K562 (cell line): ENCODE results near the gene MBD4. TPM values are rescaled to one million over a fixed set of nuclear protein-coding genes. Genes with fewer than 3 reads are reported as not detected.

ENCODE experiments used
- ATAC-seq: fragments of 200-7000 bp; cut with Tn5 transposase; 3 replicates; pipeline ENCODE4 v1.9.1; 2020; ENCODE audit warnings: moderate library complexity
- BruUV-seq: library from RNA; stranded (reverse); fragments of 400-500 nt; replicated peaks from 2 replicates; lab custom pipeline; 2021; lab: Mats Ljungman, UMichigan
- CTCF ChIA-PET: fragments of 300-600 bp; formaldehyde crosslinking; extraction: SDS; loops from one replicate; lab custom pipeline; 2021; ENCODE audit warnings: low intra/inter-chr PET ratio; lab: Yijun Ruan, JAX
- POLR2A ChIA-PET: fragments of 300-600, 350-650 bp; sonication (Branson Sonifier 250); formaldehyde crosslinking; extraction: SDS; loops from one replicate; lab custom pipeline; 2021; ENCODE audit warnings: antibody characterized with exemption, inconsistent platforms; lab: Yijun Ruan, JAX
- DNase-seq, 4 experiments: peaks; one replicate each; pipeline versions ENCODE4 v3.0.0 to v3.0.0-alpha.2; 2011 to 2018; ENCODE audit warnings: low spot score in 3 of 4, mixed read lengths in 3 of 4; ENCODE audit errors: extremely low read depth in 1 of 4
- FAIRE-seq: peaks from 2 replicates; lab custom pipeline; 2011; peaks lifted over from hg19 to GRCh38; lab: Jason Lieb, UNC
- H2AFZ ChIP-seq: 2 replicates; pipeline ENCODE4 v1.6.0; 2011; ENCODE audit warnings: low read depth, low read length, control low read depth, inconsistent platforms
- H3K27ac ChIP-seq: fragments of 200-600 bp; 3 replicates; pipeline ENCODE4 v1.8.0; 2011; ENCODE audit warnings: low read depth, mild to moderate bottlenecking, control low read depth, inconsistent platforms, low read length, moderate library complexity, mixed read lengths; ENCODE audit errors: extremely low read depth
- H3K27me3 ChIP-seq, 2 experiments: fragments of 300-600 bp in 1 of 2; 2 replicates in 1 of 2; 3 replicates in 1 of 2; pipeline versions ENCODE4 v1.6.0 to v1.8.0; 2011; ENCODE audit warnings: inconsistent platforms in 2 of 2, low read length in 2 of 2, mild to moderate bottlenecking in 1 of 2, mixed read lengths in 1 of 2, moderate library complexity in 1 of 2; ENCODE audit not compliant: control insufficient read depth in 2 of 2, insufficient read depth in 2 of 2
- H3K36me3 ChIP-seq: fragments of 300-600 bp; 3 replicates; pipeline ENCODE4 v1.8.0; 2011; ENCODE audit warnings: mild to moderate bottlenecking, low read length, inconsistent platforms; ENCODE audit not compliant: control insufficient read depth, insufficient read depth
- H3K4me1 ChIP-seq, 2 experiments: fragments of 200-600 bp in 1 of 2; replicated peaks in 1 of 2; 2 replicates in 1 of 2; 3 replicates in 1 of 2; pipeline versions ENCODE4 v1.5.1 to v1.8.0; 2011; ENCODE audit warnings: inconsistent platforms in 2 of 2, low read length in 2 of 2, mild to moderate bottlenecking in 1 of 2, mixed read lengths in 1 of 2, moderate library complexity in 1 of 2; ENCODE audit not compliant: control insufficient read depth in 2 of 2, insufficient read depth in 2 of 2
- H3K4me2 ChIP-seq: 2 replicates; pipeline ENCODE4 v1.6.1; 2011; ENCODE audit warnings: low read length, control low read depth, inconsistent platforms, mixed read lengths; ENCODE audit not compliant: insufficient read depth
- H3K4me3 ChIP-seq: fragments of 200-600 bp; sonication (generic), shearing (Covaris generic); 2 replicates; pipeline ENCODE4 v1.5.1; 2016; ENCODE audit warnings: control low read depth, inconsistent platforms
- H3K79me2 ChIP-seq: fragments of 200-600 bp; 3 replicates; pipeline ENCODE4 v1.8.0; 2011; ENCODE audit warnings: low read length, inconsistent platforms; ENCODE audit not compliant: control insufficient read depth, insufficient read depth
- H3K9ac ChIP-seq, 2 experiments: 2 replicates each; pipeline versions ENCODE4 v1.6.0 to v1.6.1; 2011; ENCODE audit warnings: low read depth in 2 of 2, low read length in 2 of 2, control low read depth in 1 of 2, inconsistent platforms in 1 of 2, mild to moderate bottlenecking in 1 of 2, mixed read lengths in 1 of 2; ENCODE audit not compliant: insufficient read depth in 1 of 2
- H3K9me1 ChIP-seq: one replicate; pipeline ENCODE4 v1.6.0; 2011; ENCODE audit warnings: inconsistent platforms, mild to moderate bottlenecking, low read length, moderate library complexity; ENCODE audit not compliant: control insufficient read depth, insufficient read depth
- H3K9me3 ChIP-seq: replicated peaks from 2 replicates; pipeline ENCODE4 v1.5.1; 2011; ENCODE audit warnings: low read depth, low read length, inconsistent platforms; ENCODE audit not compliant: control insufficient read depth, insufficient read depth
- H4K20me1 ChIP-seq: replicated peaks from 2 replicates; pipeline ENCODE4 v1.6.1; 2011; ENCODE audit warnings: low read length, inconsistent platforms, mixed read lengths; ENCODE audit not compliant: control insufficient read depth, insufficient read depth
- ARID1B ChIP-seq: fragments of 450-650 bp; IDR thresholded peaks from 2 replicates; pipeline ENCODE4 v1.6.1; 2016; ENCODE audit warnings: antibody characterized with exemption, mild to moderate bottlenecking, inconsistent platforms
- BRD9 ChIP-seq: fragments of 450-650 bp; IDR thresholded peaks from 2 replicates; pipeline ENCODE4 v1.6.1; 2018; ENCODE audit warnings: low read depth; ENCODE audit not compliant: partially characterized antibody
- CBFA2T2 ChIP-seq: fragments of 450-650 bp; conservative IDR thresholded peaks from 2 replicates; pipeline ENCODE4 v1.6.1; 2017; ENCODE audit warnings: mild to moderate bottlenecking
- CBFA2T3 ChIP-seq: fragments of 450-650 bp; IDR thresholded peaks from 2 replicates; pipeline ENCODE4 v1.6.1; 2017
- CCAR2 ChIP-seq: fragments of 200-400 bp; formaldehyde crosslinking; IDR thresholded peaks from 2 replicates; pipeline ENCODE4 v1.6.1; 2017; ENCODE audit warnings: mild to moderate bottlenecking, low read depth, low read length
- CEBPG ChIP-seq, 3 experiments: fragments of 200-800 bp in 1 of 3; sonication (Bioruptor generic) in 1 of 3; sonication (generic) in 1 of 3; formaldehyde crosslinking in 1 of 3; IDR thresholded peaks in 2 of 3; conservative IDR thresholded peaks in 1 of 3; 2 replicates each; pipeline versions ENCODE4 v1.6.1 to v1.8.0; 2016 to 2022; ENCODE audit warnings: missing compliant biosample characterization in 2 of 3, missing genetic modification characterization in 2 of 3, mild to moderate bottlenecking in 1 of 3, missing genetic modification reagents in 1 of 3
- ETS1 ChIP-seq: conservative IDR thresholded peaks from 2 replicates; pipeline ENCODE4 v1.6.1; 2011; ENCODE audit warnings: low read depth, mild to moderate bottlenecking, low read length; ENCODE audit not compliant: control insufficient read depth
- FOXM1 ChIP-seq, 2 experiments: fragments of 450-650 bp in 1 of 2; sonication (generic) in 1 of 2; formaldehyde crosslinking in 1 of 2; IDR thresholded peaks; 2 replicates each; pipeline versions ENCODE4 v1.6.1 to v1.9.0; 2017 to 2022; ENCODE audit warnings: low read depth in 2 of 2, mild to moderate bottlenecking in 2 of 2, missing genetic modification reagents in 1 of 2, moderate library complexity in 1 of 2
- GTF2E2 ChIP-seq: fragments of 200-800 bp; sonication (Bioruptor generic); IDR thresholded peaks from 2 replicates; pipeline ENCODE4 v1.6.1; 2016; ENCODE audit warnings: missing genetic modification characterization, missing compliant biosample characterization
- HDAC2 ChIP-seq: fragments of 450-650 bp; IDR thresholded peaks from 2 replicates; pipeline ENCODE4 v1.6.1; 2016; ENCODE audit warnings: mild to moderate bottlenecking
- KDM1A ChIP-seq, 2 experiments: fragments of 450-650 bp; IDR thresholded peaks; 2 replicates each; pipeline ENCODE4 v1.6.1; 2016; ENCODE audit warnings: mild to moderate bottlenecking in 2 of 2
- NFE2 ChIP-seq: IDR thresholded peaks from 2 replicates; pipeline ENCODE4 v1.6.1; 2014; ENCODE audit warnings: antibody characterized with exemption, low read depth
- NFRKB ChIP-seq: fragments of 450-650 bp; IDR thresholded peaks from 2 replicates; pipeline ENCODE4 v1.6.1; 2016; ENCODE audit warnings: low read depth
- PRPF4 ChIP-seq: fragments of 200-400 bp; formaldehyde crosslinking; IDR thresholded peaks from one replicate; pipeline ENCODE4 v1.6.1; 2017; ENCODE audit warnings: low read length, low read depth, mild to moderate bottlenecking; ENCODE audit not compliant: insufficient read depth, poor library complexity, severe bottlenecking
- RCOR1 ChIP-seq, 2 experiments: IDR thresholded peaks; 2 replicates each; pipeline ENCODE4 v1.6.1; 2012; ENCODE audit warnings: low read depth in 2 of 2, low read length in 2 of 2, borderline replicate concordance in 1 of 2, improper control_type of control experiment in 1 of 2
- SMARCA4 ChIP-seq: fragments of 450-650 bp; IDR thresholded peaks from 2 replicates; pipeline ENCODE4 v1.6.1; 2016
- TCF3 ChIP-seq: sonication (generic); formaldehyde crosslinking; IDR thresholded peaks from 2 replicates; pipeline ENCODE4 v1.4.0; 2020; ENCODE audit warnings: mild to moderate bottlenecking, missing genetic modification reagents
- ZC3H4 ChIP-seq: sonication (generic); formaldehyde crosslinking; IDR thresholded peaks from 2 replicates; pipeline ENCODE4 v1.9.0; 2021; ENCODE audit warnings: missing genetic modification reagents, borderline replicate concordance
- ZNF384 ChIP-seq: IDR thresholded peaks from 2 replicates; pipeline ENCODE4 v1.6.1; 2012; ENCODE audit warnings: low read depth, low read length, improper control_type of control experiment
- ZNF408 ChIP-seq: fragments of 250-450 bp; sonication (Bioruptor Pico); IDR thresholded peaks from 2 replicates; pipeline ENCODE4 v1.4.0; 2020; ENCODE audit warnings: low read depth, mild to moderate bottlenecking, moderate library complexity
- ZNF644 ChIP-seq: fragments of 200-800 bp; sonication (Bioruptor generic); IDR thresholded peaks from 2 replicates; pipeline ENCODE4 v1.6.1; 2016; ENCODE audit warnings: low read depth, missing genetic modification characterization, missing compliant biosample characterization
- WGBS: fragments of 100-300 bp; shearing (Covaris generic); methylation state at CpG from one replicate; pipeline ENCODE4 v1.1.6; 2016; ENCODE audit warnings: low coverage, mixed read lengths; ENCODE audit not compliant: insufficient coverage; ENCODE audit errors: missing lambda C conversion rate; 5-methylcytosine and 5-hydroxymethylcytosine counted together
- in situ Hi-C: fragments of 300-500 bp; cut with MboI; formaldehyde crosslinking; loops from 4 replicates; pipeline ENCODE4 v1.15.0; 2018; ENCODE audit warnings: inconsistent platforms, mixed read lengths
- intact Hi-C: fragments of 100-400 bp; cut with micrococcal nuclease; formaldehyde crosslinking; loops from 2 replicates; pipeline ENCODE4 v1.14.2; 2022
- polyA plus RNA-seq, 8 experiments: library from polyadenylated mRNA; depleted of rRNA in 4 of 8; stranded (reverse) in 5 of 8; unstranded in 3 of 8; fragments of >200 nt; fragmentation: Nextera tagmentation in 2 of 8; fragmentation: Illumina TruSeq in 1 of 8; extraction: Ambion mirVana in 2 of 8; extraction: Trizol in 1 of 8; gene quantifications; 2 replicates each; pipeline versions ENCODE4 v1.2.1 to v1.2.3, GENCODE V29; 2011 to 2014; ENCODE audit warnings: inconsistent platforms in 1 of 8, missing spikeins in 1 of 8
- total RNA-seq, 7 experiments: library from RNA; depleted of rRNA in 6 of 7; stranded (reverse); fragments of >200 nt in 6 of 7; fragmentation: Illumina TruSeq in 2 of 7; extraction: Trizol in 2 of 7; gene quantifications; 2 replicates each; pipeline versions ENCODE4 v1.2.1 to v1.2.3, GENCODE V29; 2011 to 2021; ENCODE audit warnings: low replicate concordance in 1 of 7

The MBD4 gene
- total and polyA plus RNA-seq, 9 of the 15 experiments (the other 6 are each of a cell fraction or from before 2014, with no cell fraction given) = 13.3 to 63.9 (median 39.0) TPM

- Histone ChIP-seq H3K36me3 (peaks cover 9% of the 10 kb centered on the region; the same call in 1 of the 3 replicates), H3K9me1 (no peaks in the 10 kb centered on the region), H3K9me3 (no peaks in the 10 kb centered on the region), H3K9ac (peak overlapping the region in 1 of 2 experiments; percentile 67; a peak in 2 of 4 replicates), H3K4me1 (peaks cover 14 to 47% of the 10 kb centered on the region in 2 experiments; a peak in 4 of 5 replicates), H3K27ac (peak overlapping the region; percentile 72), H4K20me1 (no peaks in the 10 kb centered on the region), H3K27me3 (no peaks in the 10 kb centered on the region), H3K4me3 (no peak overlapping the region), H2AFZ (peak overlapping the region; percentile 81), H3K79me2 (peaks cover 33% of the 10 kb centered on the region), H3K4me2 (peak overlapping the region; percentile 31)
- in situ Hi-C loops = no loop called here
- DNase-seq (peak in 1 of 4 experiments; percentile 47), FAIRE-seq (no peak), ATAC-seq (no peak)
- intact Hi-C loops = loop anchor here (10.0 kb wide), 1 partner anchor 1405 kb away; no protein-coding TSS in a partner anchor
- ChIA-PET CTCF (interaction anchor here (0.6 kb wide), 1 partner anchor 487 kb away, joined by 3 read pairs; no protein-coding TSS in a partner anchor), POLR2A (interaction anchor here (0.7 to 2.1 kb wide), 4 partner anchors 9 to 133 kb away, joined by 3 to 15 read pairs (median 4); partner anchors contain the start of genes EFCAB12, IFT122 and MBD4)
- BruUV-seq = no TSS peak
- 6% methylated on average over 5 of the region's 5 CpGs for WGBS
- TF ChIP-seq NFE2 = peak; percentile 46; the same call in 1 of the 2 replicates
- TF ChIP-seq FOXM1 (IDR thresholded peaks at IDR 0.05; ENCODE audit: low read depth) = no peak
- TF ChIP-seq FOXM1 (CRISPR knock-in tag; IDR thresholded peaks at IDR 0.05; ENCODE audit: low read depth) = no peak
- no peak for TF ChIP-seq BRD9
- peak; percentile 49; the same call in 1 of the 2 replicates for TF ChIP-seq ZNF384
- peak; percentile 44 to 46; a peak in 2 of 4 replicates for TF ChIP-seq KDM1A (IDR thresholded peaks at IDR 0.05)
- no peak for TF ChIP-seq ZC3H4
- no peak for TF ChIP-seq ZNF408 (CRISPR knock-in tag)
- peak; percentile 32; the same call in 1 of the 2 replicates for TF ChIP-seq TCF3
- TF ChIP-seq ZNF644 (tag) = no peak
- TF ChIP-seq PRPF4 = no peak
- 0 out of 2 replicates have a peak, but pooled peaks have one; percentile 30 for TF ChIP-seq HDAC2
- TF ChIP-seq ARID1B = peak; percentile 50; the same call in 1 of the 2 replicates
- TF ChIP-seq SMARCA4 = peak; percentile 43; the same call in 1 of the 2 replicates
- TF ChIP-seq CCAR2 = no peak
- no peak for TF ChIP-seq GTF2E2 (tag)
- TF ChIP-seq CBFA2T3 = peak; percentile 54
- 0 out of 2 replicates have a peak, but pooled peaks have one; percentile 1 for TF ChIP-seq NFRKB
- peak; percentile 12; the same call in 1 of the 2 replicates for TF ChIP-seq CBFA2T2
- peak in 1 of 2 experiments; percentile 20; a peak in 1 of 4 replicates for TF ChIP-seq RCOR1 (IDR thresholded peaks at IDR 0.05; ENCODE audit: borderline replicate concordance in 1 of 2, low read depth in 2 of 2, low read length in 2 of 2)
- TF ChIP-seq CEBPG (CRISPR knock-in tag; IDR thresholded peaks at IDR 0.05) = no peak
- TF ChIP-seq CEBPG (tag; conservative IDR thresholded peaks at IDR 0.05 in 1 of 2, IDR thresholded peaks at IDR 0.05 in 1 of 2) = no peak
- TF ChIP-seq ETS1 = no peak
These were observed 9.7 kb upstream of the MBD4 start for GRCh38 chr3:129449279-129450115.
